Ovary (tissue), 9 donors: ENCODE data around the gene SCO1. TPM values are rescaled to one million over a fixed set of nuclear protein-coding genes. Genes with fewer than 3 reads are reported as not detected.

Source experiments
- DNase-seq, 5 donors: peaks; one replicate each; pipeline ENCODE4 v3.0.0-alpha.2; 2019 to 2020
- H3K27ac ChIP-seq, 2 donors: fragments of 200-600 bp; one replicate each; pipeline versions ENCODE4 v1.5.1 to v1.8.0; 2019 to 2022
- H3K27me3 ChIP-seq: fragments of 200-600 bp; one replicate; pipeline ENCODE4 v1.8.0; 2022
- H3K36me3 ChIP-seq: fragments of 200-600 bp; sonication (generic); one replicate; pipeline ENCODE4 v1.5.1; 2019
- H3K4me1 ChIP-seq: one replicate; pipeline ENCODE4 v1.8.1; 2013; ENCODE audit warnings: mild to moderate bottlenecking, moderate library complexity; ENCODE audit not compliant: insufficient read depth
- H3K4me3 ChIP-seq: fragments of 200-600 bp; sonication (generic); one replicate; pipeline ENCODE4 v1.5.1; 2017
- H3K9me3 ChIP-seq, 2 donors: fragments of 200-600 bp in 1 of 2; sonication (generic) in 1 of 2; one replicate each; pipeline versions ENCODE4 v1.5.1 to v1.8.1; 2013 to 2019; ENCODE audit warnings: mild to moderate bottlenecking in 1 of 2, moderate library complexity in 1 of 2
- EP300 ChIP-seq: sonication (generic); formaldehyde crosslinking; IDR thresholded peaks from one replicate; pipeline ENCODE4 v1.6.1; 2017; ENCODE audit warnings: antibody characterized with exemption
- POLR2A ChIP-seq: fragments of 450-650 bp; IDR thresholded peaks from one replicate; pipeline ENCODE4 v1.6.1; 2017; ENCODE audit warnings: antibody characterized with exemption, mild to moderate bottlenecking, moderate library complexity
- WGBS, 3 donors: extraction: QIAGEN DNeasy Blood & Tissue Kit in 1 of 3; methylation state at CpG; one replicate each; pipeline versions ENCODE4 v1.1.5 to v1.1.7; 2013 to 2017; 5-methylcytosine and 5-hydroxymethylcytosine counted together
- intact Hi-C, 4 donors: fragments of 100-400 bp; cut with DNase I; formaldehyde crosslinking; loops; one replicate each; pipeline versions ENCODE4 v1.11.0 to v1.15.1; 2022 to 2023
- polyA plus RNA-seq, 2 donors: library from polyadenylated mRNA; stranded (reverse); fragments of 200-250 nt in 1 of 2; fragments of 350-450 nt in 1 of 2; fragmentation: Illumina TruSeq in 1 of 2; extraction: RNeasy Lipid Tissue Mini Kit (QIAGEN cat#74804) in 1 of 2; gene quantifications; one replicate each; pipeline ENCODE4 v1.2.3, GENCODE V29; 2013 to 2014
- total RNA-seq, 7 donors: library from RNA; depleted of rRNA in 2 of 7; stranded (reverse); fragments of >200 nt in 2 of 7; fragmentation: NEBNext Ultra II Directional in 3 of 7; extraction: Animal tissue kit (Norgen Biotek cat#: 25700) in 3 of 7; gene quantifications; one replicate each; pipeline versions ENCODE4 v1.1.0 to v1.2.4, GENCODE V29; 2016 to 2023
- TF ChIP-seq, protein P1 (sequence below), 3 donors: fragments of 450-650 bp in 2 of 3; fragments of 200-600 bp in 1 of 3; IDR thresholded peaks; one replicate each; pipeline versions ENCODE4 v1.5.1 to v1.8.0; 2016 to 2022; ENCODE audit warnings: antibody characterized with exemption in 3 of 3, mild to moderate bottlenecking in 1 of 3
- donor health status: DM: no; HTN: no; CAD: no; lungs with moderate emphysema.
- donor health status: DM: no; HTN: no; CAD: no.
- donor health status: Bipolar disorder and iron deficiency.
- donor health status: DM: yes; HTN: yes; CAD: no.
- donor health status: DM: no; HTN: no; CAD: no.
- donor health status: DM: yes; HTN: yes; CAD: no.

SCO1 gene
- total and polyA plus RNA-seq, 9 donors = 9.5 to 26.5 (median 20.7) TPM

GRCh38 chr17:10633738-10634379 lies 63.5 kb downstream of the SCO1 start:
- Histone ChIP-seq H3K27me3 (no peaks in the 10 kb centered on the region), H3K9me3 (no peaks in the 10 kb centered on the region), H3K36me3 (no peaks in the 10 kb centered on the region), H3K4me1 (no peaks in the 10 kb centered on the region), H3K27ac (no peak overlapping the region), H3K4me3 (no peak overlapping the region)
- intact Hi-C loops = no loop called here
- TF ChIP-seq EP300 (no peak), POLR2A (no peak)
- TF ChIP-seq, protein P1, sequence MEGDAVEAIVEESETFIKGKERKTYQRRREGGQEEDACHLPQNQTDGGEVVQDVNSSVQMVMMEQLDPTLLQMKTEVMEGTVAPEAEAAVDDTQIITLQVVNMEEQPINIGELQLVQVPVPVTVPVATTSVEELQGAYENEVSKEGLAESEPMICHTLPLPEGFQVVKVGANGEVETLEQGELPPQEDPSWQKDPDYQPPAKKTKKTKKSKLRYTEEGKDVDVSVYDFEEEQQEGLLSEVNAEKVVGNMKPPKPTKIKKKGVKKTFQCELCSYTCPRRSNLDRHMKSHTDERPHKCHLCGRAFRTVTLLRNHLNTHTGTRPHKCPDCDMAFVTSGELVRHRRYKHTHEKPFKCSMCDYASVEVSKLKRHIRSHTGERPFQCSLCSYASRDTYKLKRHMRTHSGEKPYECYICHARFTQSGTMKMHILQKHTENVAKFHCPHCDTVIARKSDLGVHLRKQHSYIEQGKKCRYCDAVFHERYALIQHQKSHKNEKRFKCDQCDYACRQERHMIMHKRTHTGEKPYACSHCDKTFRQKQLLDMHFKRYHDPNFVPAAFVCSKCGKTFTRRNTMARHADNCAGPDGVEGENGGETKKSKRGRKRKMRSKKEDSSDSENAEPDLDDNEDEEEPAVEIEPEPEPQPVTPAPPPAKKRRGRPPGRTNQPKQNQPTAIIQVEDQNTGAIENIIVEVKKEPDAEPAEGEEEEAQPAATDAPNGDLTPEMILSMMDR (IDR thresholded peaks at IDR 0.05) = no peak
- no peak for DNase-seq
- 89 to 92% (median 90%) methylated on average over 15 of the region's 15 CpGs for WGBS, 3 donors

- 89 to 92% (median 91%) methylated on average over 15 of the region's 15 CpGs for WGBS, 3 donors
- H3K27me3 ChIP-seq = no peaks in the 10 kb centered on the region
- no peak overlapping the region for H3K27ac ChIP-seq
- no peaks in the 10 kb centered on the region for H3K9me3 ChIP-seq
- no peak overlapping the region for H3K4me3 ChIP-seq
- H3K36me3 ChIP-seq = no peaks in the 10 kb centered on the region
- TF ChIP-seq EP300 = no peak
- TF ChIP-seq, protein P1 (IDR thresholded peaks at IDR 0.05) = no peak
- TF ChIP-seq POLR2A = no peak
- H3K4me1 ChIP-seq = no peaks in the 10 kb centered on the region
- intact Hi-C loops = no loop called here
- DNase-seq = no peak
Measured at GRCh38 chr17:10631701-10632100, 65.6 kb downstream of the SCO1 start.

DNA sequence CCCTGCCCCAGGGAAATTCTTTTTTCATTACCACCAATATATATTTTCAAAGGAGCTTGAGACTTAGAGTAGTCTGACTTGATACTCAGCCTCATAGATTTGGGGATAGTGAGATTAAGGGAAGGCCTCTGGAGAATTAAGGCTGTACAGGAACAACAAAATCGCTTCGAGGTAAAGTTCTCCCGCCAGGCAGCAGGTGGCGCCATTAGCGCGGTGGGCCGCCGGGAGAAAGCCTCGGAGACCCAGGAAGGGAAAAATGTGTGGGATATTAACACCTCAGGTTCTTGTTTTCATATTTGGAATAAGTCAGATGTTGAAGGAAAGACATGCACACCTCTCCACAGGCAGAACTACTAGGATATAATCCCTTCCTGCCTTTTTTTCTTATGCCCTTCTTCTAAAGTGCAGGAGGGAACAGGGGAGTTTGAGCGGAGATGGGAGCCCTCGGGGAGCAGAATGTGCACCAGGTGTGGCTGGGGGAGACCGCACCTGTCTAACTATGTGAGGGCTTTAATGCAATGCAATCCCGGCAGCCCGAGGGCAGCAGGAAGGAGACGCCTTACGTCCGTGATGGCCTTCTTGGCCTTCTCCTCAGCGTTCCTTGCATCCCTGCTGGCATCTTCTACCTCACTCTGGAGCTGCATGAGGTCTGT lies 66.2 kb downstream of the SCO1 start:
- no peaks in the 10 kb centered on the region for H3K36me3 ChIP-seq
- no peaks in the 10 kb centered on the region for H3K27me3 ChIP-seq
- 46 to 48% (median 47%) methylated on average over 18 of the region's 18 CpGs for WGBS, 3 donors
- no peaks in the 10 kb centered on the region for H3K4me1 ChIP-seq
- H3K4me3 ChIP-seq = no peak overlapping the region
- intact Hi-C loops = no loop called here
- TF ChIP-seq, protein P1 (IDR thresholded peaks at IDR 0.05) = peak in 2 of 3 donors; percentile 15 to 27
- no peak for TF ChIP-seq EP300
- no peak overlapping the region for H3K27ac ChIP-seq
- H3K9me3 ChIP-seq = no peaks in the 10 kb centered on the region
- peak in 2 of 5 donors; percentile 34 to 58 for DNase-seq

- no peaks in the 10 kb centered on the region for H3K9me3 ChIP-seq
- TF ChIP-seq, protein P1 (IDR thresholded peaks at IDR 0.05) = no peak
- no peak for TF ChIP-seq EP300
- TF ChIP-seq POLR2A = no peak
- DNase-seq = no peak
- no peaks in the 10 kb centered on the region for H3K36me3 ChIP-seq
- H3K4me3 ChIP-seq = no peak overlapping the region
- no peaks in the 10 kb centered on the region for H3K4me1 ChIP-seq
- no peak overlapping the region for H3K27ac ChIP-seq
- 90 to 94% (median 93%) methylated on average over 12 of the region's 12 CpGs for WGBS, 3 donors
- H3K27me3 ChIP-seq = no peaks in the 10 kb centered on the region
- intact Hi-C loops = no loop called here
Measured at GRCh38 chr17:10629706-10630105, 67.6 kb downstream of the SCO1 start.
